Lung (tissue), 12 donors: Measurements from ENCODE around the gene MACROD1. TPM values are rescaled to one million over a fixed set of nuclear protein-coding genes. Genes with fewer than 3 reads are reported as not detected.
A peak's percentile ranks its signal among the peaks of the same experiment; 100 is the strongest.

ENCODE experiments used
- ATAC-seq: fragments of 200-7000 bp; cut with Tn5 transposase; one replicate; pipeline ENCODE4 v1.9.1; 2020; ENCODE audit warnings: moderate number of reproducible peaks; ENCODE audit not compliant: insufficient read depth, low FRiP score
- DNase-seq, 3 donors: peaks; one replicate each; pipeline ENCODE4 v3.0.0-alpha.2; 2013 to 2017
- H3K27ac ChIP-seq, 2 donors: one replicate each; pipeline ENCODE4 v1.5.1; 2013; ENCODE audit warnings: mild to moderate bottlenecking in 2 of 2, moderate library complexity in 2 of 2, control low read depth in 1 of 2, inconsistent platforms in 1 of 2, low read depth in 1 of 2, low read length in 1 of 2
- H3K27me3 ChIP-seq, 3 donors: one replicate each; pipeline ENCODE4 v1.5.1; 2013; ENCODE audit warnings: low read length in 2 of 3; ENCODE audit not compliant: control insufficient read depth in 3 of 3, insufficient read depth in 3 of 3
- H3K36me3 ChIP-seq, 4 donors: one replicate each; pipeline ENCODE4 v1.5.1; 2013; ENCODE audit warnings: low read length in 4 of 4, mild to moderate bottlenecking in 1 of 4, moderate library complexity in 1 of 4; ENCODE audit not compliant: control insufficient read depth in 4 of 4, insufficient read depth in 4 of 4
- H3K4me1 ChIP-seq, 5 donors: one replicate each; pipeline ENCODE4 v1.5.1; 2013; ENCODE audit warnings: low read length in 5 of 5, mild to moderate bottlenecking in 2 of 5, moderate library complexity in 1 of 5; ENCODE audit not compliant: control insufficient read depth in 5 of 5, insufficient read depth in 5 of 5
- H3K4me3 ChIP-seq: one replicate; pipeline ENCODE4 v1.5.1; 2013; ENCODE audit warnings: mild to moderate bottlenecking, control low read depth, moderate library complexity
- H3K9ac ChIP-seq, 2 donors: one replicate each; pipeline ENCODE4 v1.5.1; 2013; ENCODE audit warnings: low read length in 2 of 2, control low read depth in 1 of 2; ENCODE audit not compliant: insufficient read depth in 1 of 2
- H3K9me3 ChIP-seq, 4 donors: one replicate each; pipeline ENCODE4 v1.5.1; 2013; ENCODE audit warnings: low read length in 3 of 4, mild to moderate bottlenecking in 1 of 4, moderate library complexity in 1 of 4; ENCODE audit not compliant: control insufficient read depth in 4 of 4, insufficient read depth in 3 of 4
- CTCF ChIP-seq: IDR thresholded peaks from 2 replicates; pipeline ENCODE4 v1.5.1; 2012; ENCODE audit warnings: mild to moderate bottlenecking; ENCODE audit errors: control extremely low read depth, extremely low read depth
- WGBS, 2 donors: extraction: QIAGEN DNeasy Blood & Tissue Kit; methylation state at CpG; one replicate each; pipeline ENCODE4 v1.1.7; 2013; 5-methylcytosine and 5-hydroxymethylcytosine counted together
- polyA plus RNA-seq, 2 donors: library from polyadenylated mRNA; stranded (reverse); fragments of 200-250 nt; gene quantifications; one replicate each; pipeline ENCODE4 v1.2.1, GENCODE V29; 2013
- total RNA-seq, 2 donors: library from RNA; depleted of rRNA in 1 of 2; stranded (reverse); fragments of >200 nt in 1 of 2; gene quantifications; one replicate each; pipeline ENCODE4 v1.2.1, GENCODE V29; 2014 to 2021
- donor health status: control.
- donor health status: control.
- donor health status: Bipolar disorder and iron deficiency.
- donor health status: healthy.
- donor health status: DM: yes; HTN: yes; CAD: no.

Gene MACROD1
- total and polyA plus RNA-seq, 4 donors: 9.9 to 70.0 (median 19.0) TPM

- H3K27ac ChIP-seq: no peak overlapping the region
- H3K4me3 ChIP-seq: no peak overlapping the region
- no peak for TF ChIP-seq CTCF
- no peaks in the 10 kb centered on the region for H3K27me3 ChIP-seq
- ATAC-seq: no peak
- WGBS, 2 donors: 17 to 21% methylated on average over 18 to 22 of the region's 22 CpGs
- no peaks in the 10 kb centered on the region for H3K9me3 ChIP-seq
- H3K36me3 ChIP-seq: no peaks in the 10 kb centered on the region
- peaks cover 0 to 9% (median 5%) of the 10 kb centered on the region in 5 donors for H3K4me1 ChIP-seq
- H3K9ac ChIP-seq: no peak overlapping the region
- peak; percentile 79 to 88 (median 83) for DNase-seq
These were observed 137.4 kb downstream of the MACROD1 start for GRCh38 chr11:64028398-64029115.

- DNase-seq (peak in 1 of 3 donors; percentile 23), ATAC-seq (no peak)
- Histone ChIP-seq H3K27me3 (no peaks in the 10 kb centered on the region), H3K4me3 (no peak overlapping the region), H3K9ac (no peak overlapping the region), H3K36me3 (no peaks in the 10 kb centered on the region), H3K9me3 (no peaks in the 10 kb centered on the region), H3K4me1 (peaks cover 0 to 9% (median 5%) of the 10 kb centered on the region in 5 donors), H3K27ac (no peak overlapping the region)
- TF ChIP-seq CTCF: no peak
- 20 to 40% methylated on average over 20 of the region's 20 CpGs for WGBS, 2 donors
These were observed 138.1 kb downstream of the MACROD1 start for GRCh38 chr11:64027651-64028397.

GRCh38 chr11:64026575-64027205 is 139.2 kb downstream of the MACROD1 start:
- Histone ChIP-seq H3K27me3 (no peaks in the 10 kb centered on the region), H3K4me1 (peaks cover 0 to 9% (median 5%) of the 10 kb centered on the region in 5 donors), H3K27ac (no peak overlapping the region), H3K36me3 (no peaks in the 10 kb centered on the region), H3K4me3 (no peak overlapping the region), H3K9ac (no peak overlapping the region), H3K9me3 (no peaks in the 10 kb centered on the region)
- ATAC-seq (no peak), DNase-seq (no peak)
- WGBS, 2 donors: 86 to 88% methylated on average over 7 of the region's 7 CpGs
- no peak for TF ChIP-seq CTCF
